B cell (primary cell): Measurements from ENCODE around the gene ACOT9. TPM values are rescaled to one million over a fixed set of nuclear protein-coding genes. Genes with fewer than 3 reads are reported as not detected.

Experiments
- ATAC-seq: fragments of 200-7000 bp; cut with Tn5 transposase; one replicate; pipeline ENCODE4 v1.10.0; 2021; ENCODE audit warnings: low read depth, mild to moderate bottlenecking, moderate number of reproducible peaks, moderate library complexity
- CTCF ChIA-PET: fragments of 350-600 bp; sonication (Branson Sonifier 250); formaldehyde crosslinking; loops from one replicate; lab custom pipeline; 2021; ENCODE audit warnings: antibody characterized with exemption, inconsistent platforms; lab: Charles Lee
- POLR2A ChIA-PET: fragments of 350-600 bp; sonication (Branson Sonifier 250); formaldehyde crosslinking; loops from one replicate; lab custom pipeline; 2021; ENCODE audit warnings: antibody characterized with exemption; lab: Charles Lee
- DNase-seq: peaks from one replicate; pipeline ENCODE4 v3.0.0; 2013
- H2AFZ ChIP-seq: 2 replicates; pipeline ENCODE4 v1.6.1; 2012; ENCODE audit warnings: mild to moderate bottlenecking, low read depth, low read length; ENCODE audit not compliant: insufficient read depth, poor library complexity, severe bottlenecking
- H3K27ac ChIP-seq, 2 donors: 1 replicate in 1 of 2; 2 replicates in 1 of 2; pipeline ENCODE4 v1.5.1; 2012 to 2013; ENCODE audit warnings: low read length in 2 of 2, mild to moderate bottlenecking in 2 of 2, moderate library complexity in 1 of 2
- H3K27me3 ChIP-seq, 4 experiments: fragments of 200-600 bp in 1 of 4; sonication (generic) in 1 of 4; replicated peaks in 1 of 4; 1 replicate in 2 of 4; 2 replicates in 2 of 4; pipeline versions ENCODE4 v1.6.1 to v1.7.0; 2013 to 2016; ENCODE audit warnings: low read length in 3 of 4, mild to moderate bottlenecking in 2 of 4, mixed read lengths in 1 of 4, moderate library complexity in 1 of 4; ENCODE audit not compliant: insufficient read depth in 4 of 4, control insufficient read depth in 3 of 4; ENCODE audit errors: control extremely low read depth in 1 of 4
- H3K36me3 ChIP-seq, 2 experiments: replicated peaks in 1 of 2; 1 replicate in 1 of 2; 2 replicates in 1 of 2; pipeline versions ENCODE4 v1.6.1 to v1.7.1; 2013; ENCODE audit warnings: low read length in 1 of 2; ENCODE audit not compliant: insufficient read depth in 2 of 2, control insufficient read depth in 1 of 2; ENCODE audit errors: control extremely low read depth in 1 of 2, extremely low read depth in 1 of 2
- H3K4me1 ChIP-seq, 2 donors: fragments of 200-600 bp in 1 of 2; sonication (generic) in 1 of 2; 1 replicate in 1 of 2; 2 replicates in 1 of 2; pipeline versions ENCODE4 v1.5.1 to v1.6.1; 2013 to 2017; ENCODE audit warnings: low read length in 2 of 2; ENCODE audit not compliant: control insufficient read depth in 2 of 2, insufficient read depth in 2 of 2
- H3K4me2 ChIP-seq: replicated peaks from 2 replicates; pipeline ENCODE3; 2012; ENCODE audit warnings: mild to moderate bottlenecking, low read depth, low read length; ENCODE audit not compliant: poor library complexity, severe bottlenecking
- H3K4me3 ChIP-seq, 5 experiments: fragments of 200-600 bp in 1 of 5; sonication (generic) in 1 of 5; 1 replicate in 3 of 5; 2 replicates in 2 of 5; pipeline versions ENCODE4 v1.5.1 to v1.7.0; 2011 to 2016; ENCODE audit warnings: low read length in 4 of 5, mild to moderate bottlenecking in 4 of 5, low read depth in 2 of 5, control low read depth in 1 of 5, moderate library complexity in 1 of 5; ENCODE audit not compliant: insufficient read depth in 1 of 5; ENCODE audit errors: control extremely low read depth in 1 of 5, extremely low read depth in 1 of 5
- H3K79me2 ChIP-seq: fragments of 200-600 bp; sonication (generic); one replicate; pipeline ENCODE4 v1.6.0; 2016; ENCODE audit warnings: low read length; ENCODE audit not compliant: control insufficient read depth, insufficient read depth
- H3K9ac ChIP-seq: fragments of 200-600 bp; sonication (generic); 2 replicates; pipeline ENCODE4 v1.6.1; 2017; ENCODE audit warnings: mild to moderate bottlenecking, low read length, moderate library complexity
- H3K9me3 ChIP-seq, 3 donors: one replicate each; pipeline versions ENCODE4 v1.6.1 to v1.7.1; 2013; ENCODE audit warnings: low read length in 2 of 3; ENCODE audit not compliant: control insufficient read depth in 2 of 3, insufficient read depth in 1 of 3; ENCODE audit errors: control extremely low read depth in 1 of 3
- H4K20me1 ChIP-seq: 2 replicates; pipeline ENCODE4 v1.6.0; 2012; ENCODE audit warnings: mild to moderate bottlenecking, low read length; ENCODE audit not compliant: insufficient read depth, control insufficient read depth, poor library complexity, severe bottlenecking
- H3K27ac Mint-ChIP-seq: one replicate; pipeline ENCODE4 v1.8.0; 2021; ENCODE audit warnings: mixed read lengths
- H3K27me3 Mint-ChIP-seq: one replicate; pipeline ENCODE4 v1.8.0; 2021; ENCODE audit warnings: mixed read lengths
- H3K4me1 Mint-ChIP-seq: one replicate; pipeline ENCODE4 v1.8.0; 2021; ENCODE audit warnings: mixed read lengths
- H3K4me3 Mint-ChIP-seq: one replicate; pipeline ENCODE4 v1.8.0; 2021; ENCODE audit warnings: mixed read lengths
- H3K9me3 Mint-ChIP-seq: one replicate; pipeline ENCODE4 v1.8.0; 2022; ENCODE audit warnings: mixed read lengths; ENCODE audit not compliant: insufficient read depth
- CTCF ChIP-seq: fragments of 200-600 bp; IDR thresholded peaks from one replicate; pipeline ENCODE4 v1.8.0; 2022; ENCODE audit warnings: antibody characterized with exemption, mild to moderate bottlenecking
- EZH2 ChIP-seq: IDR thresholded peaks from 2 replicates; pipeline ENCODE4 v1.6.1; 2012; ENCODE audit warnings: borderline replicate concordance, low read depth, mild to moderate bottlenecking, moderate library complexity, low read length; ENCODE audit not compliant: insufficient read depth, poor library complexity, severe bottlenecking
- WGBS: methylation state at CpG from one replicate; pipeline ENCODE4 v1.1.5; 2013; ENCODE audit warnings: missing lambda C conversion rate; ENCODE audit not compliant: insufficient coverage; 5-methylcytosine and 5-hydroxymethylcytosine counted together
- intact Hi-C: fragments of 100-400 bp; cut with micrococcal nuclease; formaldehyde crosslinking; loops from one replicate; pipeline ENCODE4 v1.10.0; 2022
- polyA plus RNA-seq: library from polyadenylated mRNA; depleted of rRNA; stranded (reverse); fragments of >200 nt; gene quantifications from 2 replicates; pipeline ENCODE4 v1.2.3, GENCODE V29; 2012
- total RNA-seq, 2 donors: library from RNA; stranded (reverse); fragments of 120-200 nt in 1 of 2; gene quantifications; 1 replicate in 1 of 2; 2 replicates in 1 of 2; pipeline versions ENCODE4 v1.2.3 to v1.2.4, GENCODE V29; 2013 to 2022

The ACOT9 gene
- total and polyA plus RNA-seq, 2 donors (not counting 1 experiment from before 2014, with no cell fraction given): 23.9 to 31.3 TPM

GRCh38 chrX:23765868-23766267 lies 22.8 kb upstream of the ACOT9 start:
- no peak for ATAC-seq

GRCh38 chrX:23765449-23765848 lies 22.4 kb upstream of the ACOT9 start:
- POLR2A ChIA-PET: no interaction called here
- TF ChIP-seq EZH2 (no peak), CTCF (no peak)
- intact Hi-C loops: no loop called here
- H4K20me1 ChIP-seq: no peaks in the 10 kb centered on the region
- H2AFZ ChIP-seq: no peak overlapping the region
- no peak for DNase-seq
- H3K9ac ChIP-seq: no peak overlapping the region
- H3K4me1 ChIP-seq: no peaks in the 10 kb centered on the region
- H3K27ac ChIP-seq: no peak overlapping the region
- WGBS: no CpG with 5 or more reads among the region's 5 CpGs
- no peak for ATAC-seq
- H3K4me2 ChIP-seq: no peak overlapping the region
- H3K9me3 ChIP-seq: no peaks in the 10 kb centered on the region
- Mint-ChIP-seq H3K4me1 (peaks cover 3% of the 10 kb centered on the region), H3K27ac (peak overlapping the region; percentile 26), H3K9me3 (no peaks in the 10 kb centered on the region), H3K4me3 (no peak overlapping the region), H3K27me3 (no peaks in the 10 kb centered on the region)
- CTCF ChIA-PET: interaction anchor here (2.3 kb wide), 1 partner anchor 136 kb away, joined by 10 read pairs; no protein-coding TSS in a partner anchor
- no peaks in the 10 kb centered on the region for H3K79me2 ChIP-seq
- no peaks in the 10 kb centered on the region for H3K36me3 ChIP-seq
- no peak overlapping the region for H3K4me3 ChIP-seq
- H3K27me3 ChIP-seq: no peaks in the 10 kb centered on the region

More at GRCh38 chrX:23765868-23766267, 22.8 kb upstream of the ACOT9 start:
- ChIA-PET POLR2A (no interaction called here), CTCF (interaction anchor here (0.5 to 2.3 kb wide), 2 partner anchors 136 to 1787 kb away, joined by 3 to 10 read pairs; no protein-coding TSS in a partner anchor)
- Mint-ChIP-seq H3K9me3 (no peaks in the 10 kb centered on the region), H3K27ac (no peak overlapping the region), H3K4me1 (peaks cover 3% of the 10 kb centered on the region), H3K4me3 (no peak overlapping the region), H3K27me3 (no peaks in the 10 kb centered on the region)
- Histone ChIP-seq H4K20me1 (no peaks in the 10 kb centered on the region), H3K4me3 (no peak overlapping the region), H3K79me2 (no peaks in the 10 kb centered on the region), H3K9me3 (no peaks in the 10 kb centered on the region), H2AFZ (no peak overlapping the region), H3K9ac (no peak overlapping the region), H3K36me3 (no peaks in the 10 kb centered on the region), H3K4me2 (no peak overlapping the region), H3K27me3 (no peaks in the 10 kb centered on the region), H3K4me1 (no peaks in the 10 kb centered on the region), H3K27ac (no peak overlapping the region)
- no peak for DNase-seq
- intact Hi-C loops: no loop called here
- 99% methylated on average over 15 of the region's 16 CpGs for WGBS
- TF ChIP-seq CTCF: no peak
- no peak for TF ChIP-seq EZH2
